ENCODE measurements around the gene FNIP2.
"Not testable (repeated sequence)": the region's sequence is repeated elsewhere in the genome, so short reads cannot be mapped to it uniquely, and the experiment has no call there.

Gene FNIP2

DNA sequence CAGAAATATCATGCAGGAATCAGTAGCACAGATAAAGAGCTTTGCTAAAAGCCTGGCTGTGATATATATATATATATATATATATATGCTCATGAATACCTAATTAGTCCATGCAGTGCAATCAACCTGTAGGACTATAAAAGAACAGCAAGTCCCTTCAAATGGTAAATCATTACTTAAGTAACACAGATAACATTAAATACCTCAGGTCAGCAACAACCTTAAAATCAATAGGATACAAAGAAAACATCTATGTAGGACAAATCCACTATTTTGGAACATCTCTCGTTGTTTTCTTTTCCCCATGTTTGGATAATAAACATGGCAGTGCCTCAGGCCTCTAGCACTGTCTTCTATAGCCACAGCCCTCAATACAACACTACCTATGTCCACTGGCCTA lies 106.6 kb downstream of the FNIP2 start:
- DNase-seq: no peak

DNA sequence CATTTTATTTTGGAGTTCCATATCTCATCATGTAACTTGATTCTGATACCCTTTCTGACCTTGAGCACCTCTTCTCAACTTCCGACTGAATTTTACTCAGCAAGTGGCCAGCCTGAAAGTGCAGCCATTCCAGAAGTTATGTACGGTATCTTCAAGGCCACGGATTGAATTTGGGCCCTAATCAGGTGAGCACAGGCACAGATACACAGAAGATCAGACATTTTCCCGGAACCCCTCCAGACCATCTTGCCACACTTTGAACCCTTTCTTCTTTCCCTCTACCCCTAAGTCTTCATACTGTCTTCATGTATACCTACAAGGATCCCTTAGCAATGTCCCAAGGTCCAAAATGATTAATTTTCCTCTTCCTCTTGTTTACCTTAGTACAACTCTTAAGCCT lies 108.2 kb downstream of the FNIP2 start:
- DNase-seq: no peak

DNA sequence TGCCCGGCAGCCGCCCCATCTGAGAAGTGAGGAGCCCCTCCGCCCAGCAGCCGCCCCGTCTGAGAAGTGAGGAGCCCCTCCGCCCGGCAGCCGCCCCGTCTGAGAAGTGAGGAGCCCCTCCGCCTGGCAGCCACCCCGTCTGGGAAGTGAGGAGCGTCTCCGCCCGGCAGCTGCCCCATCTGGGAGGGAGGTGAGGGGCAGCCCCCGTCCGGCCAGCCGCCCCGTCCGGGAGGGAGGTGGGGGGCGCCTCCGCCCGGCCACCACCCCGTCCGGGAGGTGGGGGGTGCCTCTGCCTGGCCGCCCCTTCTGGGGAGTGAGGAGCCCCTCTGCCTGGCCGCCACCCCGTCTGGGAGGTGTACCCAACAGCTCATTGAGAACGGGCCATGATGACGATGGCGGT lies 113.3 kb downstream of the FNIP2 start:
- DNase-seq: not testable (repeated sequence)

DNA sequence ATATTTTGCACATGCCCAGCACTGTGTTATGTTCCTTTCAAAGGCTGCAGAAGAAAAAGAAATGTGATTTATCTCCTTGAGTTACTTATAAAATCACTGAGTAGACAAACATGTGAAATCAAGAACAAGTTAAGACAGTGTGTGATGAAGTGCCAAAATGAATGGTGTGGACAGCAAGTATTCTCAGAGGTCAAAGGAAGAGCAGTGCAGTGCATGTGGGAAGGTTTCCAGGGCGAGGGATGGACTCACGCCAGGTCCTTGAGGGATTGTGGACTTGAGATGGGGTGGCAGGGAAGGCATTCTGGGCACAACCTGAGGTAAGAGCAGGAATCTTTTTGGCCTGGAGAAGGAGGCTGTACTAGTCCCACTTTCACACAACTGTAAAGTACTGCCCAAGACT lies 115.5 kb downstream of the FNIP2 start:
- DNase-seq: no peak

DNA sequence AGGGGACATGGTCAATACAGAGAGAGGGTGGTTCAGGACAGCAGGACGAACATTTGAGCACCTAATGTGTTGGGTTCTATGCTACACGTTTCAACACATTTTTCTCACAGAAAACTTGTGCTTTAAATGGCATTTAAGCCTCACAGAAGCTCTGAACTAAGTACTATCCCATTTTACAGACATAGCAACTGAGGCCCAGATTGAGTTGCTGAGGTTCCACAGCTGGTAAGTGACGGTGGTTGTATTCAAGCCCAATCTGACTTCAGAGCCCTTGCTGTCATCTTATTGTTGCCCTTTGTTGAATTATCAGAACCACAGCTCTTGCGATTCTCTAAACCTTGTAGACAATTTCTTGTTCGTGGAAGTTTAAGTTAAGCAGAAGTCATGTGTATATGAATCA lies 116.7 kb downstream of the FNIP2 start:
- DNase-seq: no peak

DNA sequence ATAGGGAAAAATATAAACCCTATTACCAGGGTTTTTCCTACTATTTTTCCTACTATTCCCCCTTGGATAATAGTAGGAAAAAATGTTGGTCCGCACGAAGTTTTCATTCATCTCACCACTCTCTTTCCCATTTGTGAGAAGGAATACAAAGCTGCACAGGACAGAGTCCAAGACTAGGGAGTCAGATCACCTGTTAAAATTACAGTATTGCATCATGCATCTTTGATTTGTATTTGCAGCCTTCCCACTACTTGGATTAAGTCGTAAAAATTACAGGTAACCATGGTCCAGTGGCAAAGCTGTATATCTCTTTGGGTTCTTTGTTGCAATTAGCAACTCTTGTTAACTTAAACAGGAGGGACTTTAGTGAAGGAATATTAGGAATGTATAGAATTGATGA lies 121.5 kb downstream of the FNIP2 start:
- DNase-seq: no peak

DNA sequence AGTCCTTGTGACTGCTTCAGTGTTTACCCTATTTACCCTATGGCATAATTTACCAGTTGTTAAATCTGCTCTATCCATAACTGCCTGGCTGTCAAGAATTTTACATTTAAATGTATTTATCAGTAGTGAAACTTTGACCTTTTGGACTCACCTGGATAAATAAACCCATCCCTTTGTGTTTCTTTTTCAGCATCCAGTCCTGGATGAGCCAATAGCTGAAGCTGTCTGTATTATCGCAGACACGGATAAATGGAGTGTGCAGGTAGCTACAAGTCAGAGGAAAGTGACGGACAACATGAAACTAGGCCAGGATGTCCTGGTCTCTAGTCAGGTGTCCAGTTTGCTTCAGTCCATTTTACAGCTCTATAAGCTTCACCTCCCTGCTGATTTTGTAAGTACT lies 122.4 kb downstream of the FNIP2 start:
- no peak for DNase-seq

DNA sequence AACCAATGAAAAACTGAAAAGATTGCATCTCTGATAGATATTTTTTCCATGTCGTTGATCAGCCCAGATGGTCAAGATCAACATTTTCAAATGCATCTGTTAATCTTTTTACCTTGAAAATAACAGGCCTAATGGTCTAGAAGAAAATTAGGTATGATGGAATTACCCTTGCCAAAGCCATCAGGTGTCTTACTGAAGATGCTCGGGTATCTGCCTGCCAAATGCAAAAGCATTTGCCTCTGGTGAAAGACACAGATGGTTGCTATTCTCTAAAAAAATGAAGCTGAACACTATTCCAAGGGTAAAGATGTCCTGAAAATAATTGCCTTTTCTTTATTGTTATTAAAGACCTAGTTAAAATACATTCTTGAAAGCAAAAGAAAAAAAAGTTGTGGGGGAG lies 126.0 kb downstream of the FNIP2 start:
- no peak for DNase-seq

DNA sequence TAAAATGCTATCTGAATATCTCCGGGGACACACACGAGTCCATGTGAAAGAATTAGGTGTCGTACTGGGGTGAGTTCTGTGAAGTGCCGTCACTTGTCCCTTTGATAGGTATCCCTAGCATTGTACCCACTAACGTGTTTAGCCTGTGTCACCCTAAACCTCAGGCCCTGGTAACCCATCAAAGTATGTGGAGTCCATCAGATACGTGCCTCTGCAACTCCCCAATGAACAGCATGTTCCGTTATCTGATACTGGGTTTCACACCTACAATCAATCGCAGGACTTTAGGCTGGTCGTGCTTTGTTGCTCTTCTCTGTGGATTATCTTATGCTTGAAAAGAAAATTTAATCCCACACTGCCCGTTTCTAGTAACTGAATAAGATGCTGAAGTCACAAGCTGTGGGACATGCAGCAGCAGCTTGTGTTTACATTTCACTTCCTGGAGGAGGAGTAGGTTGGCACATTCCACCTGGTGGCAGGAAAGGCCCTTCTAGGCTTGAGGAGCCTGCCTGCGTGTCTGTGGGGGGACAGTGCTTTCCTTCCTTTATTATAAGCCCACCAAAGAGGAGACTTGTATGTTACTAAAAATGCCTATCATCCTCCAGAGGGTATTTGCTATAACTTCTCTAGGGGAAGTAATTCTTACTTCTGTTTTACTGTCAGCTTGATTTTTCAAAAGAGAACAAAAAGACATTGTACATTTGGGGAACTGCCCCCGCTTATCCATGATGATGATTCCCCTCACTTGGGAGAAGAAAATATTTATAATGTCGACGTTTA lies 127.2 kb downstream of the FNIP2 start:
- no peak for DNase-seq

DNA sequence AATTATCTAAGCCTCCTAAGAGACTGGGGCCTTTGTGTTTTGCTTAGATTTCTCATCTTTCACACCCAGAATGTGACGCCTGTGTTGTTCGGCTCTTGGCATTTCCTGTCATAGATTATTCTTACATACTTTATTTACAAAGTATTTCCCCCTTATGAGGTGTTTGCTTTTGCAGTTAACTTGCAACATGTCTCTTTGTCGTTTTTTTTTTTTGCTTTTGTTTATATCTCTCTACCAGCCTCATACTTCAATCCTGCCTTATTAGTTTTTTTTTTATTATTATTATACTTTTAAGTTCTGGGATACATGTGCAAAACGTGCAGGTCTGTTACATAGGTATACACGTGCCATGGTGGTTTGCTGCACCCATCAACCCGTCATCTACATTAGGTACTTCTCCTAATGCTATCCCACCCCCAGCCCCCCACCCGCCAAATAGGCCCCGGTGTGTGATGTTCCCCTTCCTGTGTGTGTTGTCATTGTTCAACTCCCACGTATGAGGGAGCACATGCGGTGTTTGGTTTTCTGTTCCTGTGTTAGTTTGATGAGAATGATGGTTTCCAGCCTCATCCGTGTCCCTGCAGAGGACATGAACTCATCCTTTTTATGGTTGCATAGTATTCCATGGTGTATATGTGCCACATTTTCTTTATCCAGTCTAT lies 127.9 kb downstream of the FNIP2 start:
- not testable (repeated sequence) for DNase-seq

DNA sequence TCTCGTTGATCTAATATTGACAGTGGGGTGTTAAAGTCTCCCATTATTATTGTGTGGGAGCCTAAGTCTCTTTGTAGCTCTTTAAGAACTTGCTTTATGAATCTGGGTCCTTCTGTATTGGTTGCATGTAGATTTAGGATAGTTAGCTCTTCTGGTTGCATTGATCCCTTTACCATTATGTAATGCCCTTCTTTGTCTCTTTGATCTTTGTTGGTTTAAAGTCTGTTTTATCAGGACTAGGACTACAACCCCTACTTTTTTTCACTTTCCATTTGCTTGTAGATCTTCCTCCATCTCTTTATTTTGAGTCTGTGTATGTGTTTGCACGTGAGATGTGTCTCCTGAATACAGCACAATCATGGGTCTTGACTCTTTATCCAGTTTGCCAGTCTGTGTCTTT lies 131.6 kb downstream of the FNIP2 start:
- not testable (repeated sequence) for DNase-seq

DNA sequence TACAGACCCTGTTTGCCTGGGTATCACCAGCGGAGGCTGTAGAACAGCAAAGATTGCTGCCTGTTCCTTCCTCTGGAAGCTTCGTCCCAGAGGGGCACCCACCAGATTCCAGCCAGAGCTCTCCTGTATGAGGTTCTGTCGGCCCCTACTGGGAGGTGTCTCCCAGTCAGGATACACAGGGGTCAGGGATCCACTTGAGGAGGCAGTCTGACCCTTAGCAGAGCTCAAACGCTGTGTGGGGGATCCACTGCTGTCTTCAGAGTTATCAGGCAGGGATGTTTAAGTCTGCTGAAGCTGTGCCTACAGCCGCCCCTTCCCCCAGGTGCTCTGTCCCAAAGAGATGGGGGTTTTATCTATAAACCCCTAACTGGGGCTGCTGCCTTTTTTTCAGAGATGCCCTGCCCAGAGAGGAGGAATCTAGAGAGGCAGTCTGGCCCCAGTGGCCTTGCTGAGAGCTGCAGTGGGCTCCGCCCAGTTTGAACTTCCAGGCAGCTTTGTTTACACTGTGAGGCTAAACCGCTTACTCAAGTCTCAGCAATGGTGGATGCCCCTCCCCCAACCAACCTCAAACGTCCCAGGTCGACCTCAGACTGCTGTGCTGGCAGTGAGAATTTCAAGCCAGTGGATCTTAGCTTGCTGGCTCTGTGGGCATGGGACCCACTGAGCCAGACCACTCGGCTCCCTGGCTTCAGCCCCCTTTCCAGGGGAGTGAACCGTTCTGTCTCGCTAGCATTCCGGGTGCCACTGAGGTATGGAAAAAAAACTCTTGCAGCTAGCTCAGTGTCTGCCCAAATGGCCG lies 133.7 kb downstream of the FNIP2 start:
- peak; percentile 13 for DNase-seq

DNA sequence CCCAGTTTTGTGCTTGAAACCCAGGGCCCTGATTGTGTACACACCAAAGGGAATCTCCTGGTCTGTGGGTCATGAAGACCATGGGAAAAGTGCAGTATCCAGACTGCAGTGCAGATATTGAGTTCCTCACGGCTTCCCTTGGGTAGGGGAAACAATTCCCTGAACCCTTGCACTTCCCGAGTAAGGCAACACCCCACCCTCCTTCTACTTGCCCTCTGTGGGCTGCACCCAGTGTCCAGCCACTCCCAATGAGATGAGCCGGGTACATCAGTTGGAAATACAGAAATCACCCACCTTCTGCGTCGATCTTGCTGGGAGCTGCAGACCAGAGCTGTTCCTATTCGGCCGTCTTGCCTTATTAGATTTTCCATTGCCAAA lies 134.2 kb downstream of the FNIP2 start:
- DNase-seq: no peak

DNA sequence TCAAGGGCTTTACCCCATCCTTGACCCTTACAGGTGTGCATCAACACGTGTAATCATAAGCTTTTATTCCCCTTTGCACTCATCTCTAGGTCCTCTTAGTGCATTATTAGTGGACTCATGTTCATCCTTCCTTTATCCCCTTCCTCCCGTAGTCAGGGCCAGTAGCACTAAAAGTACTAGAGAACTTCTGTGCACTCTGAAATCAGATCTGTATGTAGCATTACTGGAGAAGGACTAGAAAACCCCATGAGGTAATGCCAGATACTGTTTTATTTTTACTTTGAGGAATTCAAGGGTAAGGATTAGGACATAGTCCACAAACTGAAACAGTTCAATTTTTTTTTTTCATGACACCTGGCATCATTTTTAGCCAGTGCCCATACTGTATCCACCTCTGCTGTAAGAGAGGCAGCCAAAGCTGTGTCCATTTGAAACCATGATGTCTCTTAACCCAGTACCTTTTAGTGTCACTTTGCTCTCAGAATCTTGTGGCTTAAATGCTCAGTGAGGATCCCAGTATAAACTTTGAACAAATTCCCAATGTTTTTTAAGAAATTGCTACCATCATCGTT lies 134.7 kb downstream of the FNIP2 start:
- DNase-seq: no peak

DNA sequence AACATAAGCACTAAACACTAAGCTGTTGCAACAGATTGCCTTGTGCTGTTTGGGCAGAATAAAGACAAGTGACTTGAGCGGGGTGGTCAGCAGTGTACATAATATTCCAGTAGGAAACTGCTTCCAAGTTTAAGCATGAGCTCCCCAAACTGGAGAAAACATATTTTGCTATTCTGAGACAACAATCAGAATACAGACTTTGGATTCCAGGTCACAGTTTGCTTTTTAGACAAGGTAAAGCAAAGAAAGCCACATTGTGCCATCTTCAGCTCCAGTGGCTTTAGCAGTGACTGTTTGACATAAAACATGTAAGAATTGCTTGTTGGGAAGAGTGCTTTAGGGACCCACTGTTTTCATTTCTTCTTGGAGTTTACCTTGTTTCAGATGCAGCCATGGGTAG lies 136.0 kb downstream of the FNIP2 start:
- no peak for DNase-seq

DNA sequence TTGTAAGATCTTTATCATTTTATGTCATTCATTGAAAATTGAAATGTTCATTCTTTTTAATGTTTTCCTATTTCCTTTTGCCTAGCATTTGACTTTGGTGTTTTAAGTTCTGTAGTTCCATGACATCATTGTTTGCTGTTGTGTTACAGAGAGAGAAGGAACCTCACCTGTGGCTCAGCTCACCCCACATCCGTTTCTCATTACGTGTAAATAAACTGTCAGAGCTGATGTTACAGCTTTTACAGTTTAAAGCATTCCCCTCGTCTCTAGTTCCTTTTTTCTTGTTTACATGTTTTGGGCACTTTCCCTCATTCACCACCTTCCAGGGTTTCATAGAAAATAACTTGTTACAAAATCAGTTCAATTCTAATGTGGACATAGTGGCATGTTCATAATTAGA lies 137.2 kb downstream of the FNIP2 start:
- no peak for DNase-seq

DNA sequence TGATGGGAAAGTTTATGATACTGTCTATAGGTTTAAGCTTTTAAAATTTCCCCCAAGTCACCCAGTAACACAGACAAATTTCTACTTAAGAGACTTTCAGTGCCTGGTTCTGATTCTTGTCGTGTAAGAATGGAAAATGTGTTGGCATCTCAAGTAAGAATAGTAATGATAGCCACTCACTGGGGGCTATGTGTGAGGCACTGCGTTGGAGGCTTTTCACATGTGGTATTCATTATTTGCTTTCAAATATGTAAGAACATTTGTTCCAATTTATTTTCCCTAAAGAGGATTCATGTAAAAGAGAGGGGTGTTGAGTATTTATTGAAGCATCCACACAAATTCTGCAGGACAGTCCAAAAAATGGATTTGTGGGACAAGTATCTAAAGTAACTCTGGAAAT lies 143.6 kb downstream of the FNIP2 start:
- no peak for DNase-seq

DNA sequence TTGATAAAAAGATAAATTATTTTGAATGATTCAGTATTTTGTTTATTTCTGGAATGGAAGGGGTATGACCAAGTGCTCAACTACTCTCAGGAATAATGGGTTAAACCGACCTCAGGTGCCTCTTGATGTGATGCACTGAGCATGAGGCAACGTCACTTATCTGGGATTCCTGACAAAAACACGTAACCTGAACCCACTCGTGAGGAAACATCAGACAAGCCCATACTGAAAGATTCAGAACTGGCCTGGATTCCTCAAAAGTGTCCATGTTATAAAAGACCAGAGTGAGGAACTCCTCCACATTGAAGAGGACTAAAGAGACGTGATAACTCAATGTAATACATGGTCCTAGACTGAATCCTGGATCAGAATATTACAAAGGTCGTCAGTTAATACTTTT lies 144.0 kb downstream of the FNIP2 start:
- no peak for DNase-seq

DNA sequence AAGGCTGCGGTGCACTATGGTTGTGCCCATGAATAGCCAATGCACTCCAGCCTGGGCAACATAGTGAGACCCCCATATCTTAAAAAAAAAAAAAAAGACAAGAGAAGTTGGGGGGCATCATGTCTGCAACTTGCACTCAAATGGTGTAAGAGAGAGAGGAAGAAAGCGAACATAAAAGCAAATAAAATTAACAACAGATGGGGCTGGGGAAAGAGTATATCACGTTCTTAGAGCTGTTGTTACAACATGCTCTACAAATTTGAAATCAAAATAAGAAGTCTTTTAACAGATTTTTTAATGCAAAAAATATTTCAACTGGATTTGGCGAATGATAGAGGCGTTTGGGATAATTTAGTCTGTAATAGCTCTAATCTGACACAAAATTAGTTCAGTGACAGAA lies 144.9 kb downstream of the FNIP2 start:
- DNase-seq: no peak

DNA sequence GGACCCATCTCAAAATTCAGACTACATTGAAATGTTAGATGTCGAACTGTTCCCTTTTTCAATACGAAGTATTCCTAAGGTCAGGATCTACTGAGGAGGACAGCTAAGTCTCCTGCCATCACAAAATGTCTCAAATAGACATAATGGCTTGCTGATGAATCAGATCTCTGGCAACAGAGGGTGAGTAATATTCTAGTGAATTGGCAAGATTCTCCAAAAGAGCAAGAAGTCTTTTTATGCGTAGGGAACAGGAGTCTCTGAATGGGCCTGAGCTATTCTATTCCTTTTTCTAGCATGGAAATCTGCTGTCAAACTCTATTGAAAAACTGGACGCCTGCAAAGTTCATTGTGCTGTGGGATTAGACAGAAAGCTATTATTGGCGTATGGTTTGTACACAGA lies 145.4 kb downstream of the FNIP2 start:
- no peak for DNase-seq

DNA sequence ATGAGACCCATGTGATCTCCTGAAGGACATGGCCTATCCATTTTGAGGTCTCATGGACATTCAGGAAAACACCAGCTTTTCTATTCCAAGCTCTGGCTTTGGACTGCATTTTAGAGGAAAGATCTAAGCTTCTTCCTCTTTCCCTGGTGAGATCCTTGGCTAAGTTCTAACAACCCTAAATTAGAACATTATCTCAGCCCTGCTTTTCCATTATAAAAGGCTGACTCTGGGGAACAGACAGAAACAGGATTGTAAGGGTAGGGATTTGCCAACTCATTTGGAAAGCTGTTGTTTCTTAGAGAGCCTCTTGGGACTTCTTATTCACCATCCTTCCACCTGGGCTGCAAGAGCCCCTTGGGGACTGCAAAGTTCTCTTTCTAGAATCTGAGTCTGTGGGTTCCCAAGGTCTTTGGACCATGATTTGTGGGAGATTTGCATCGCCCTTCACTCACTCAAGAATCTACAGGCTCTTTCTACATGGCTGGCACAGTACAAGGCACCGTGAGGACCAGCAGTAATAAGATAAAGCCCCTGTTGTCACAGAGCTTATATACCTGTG lies 146.9 kb downstream of the FNIP2 start:
- no peak for DNase-seq

DNA sequence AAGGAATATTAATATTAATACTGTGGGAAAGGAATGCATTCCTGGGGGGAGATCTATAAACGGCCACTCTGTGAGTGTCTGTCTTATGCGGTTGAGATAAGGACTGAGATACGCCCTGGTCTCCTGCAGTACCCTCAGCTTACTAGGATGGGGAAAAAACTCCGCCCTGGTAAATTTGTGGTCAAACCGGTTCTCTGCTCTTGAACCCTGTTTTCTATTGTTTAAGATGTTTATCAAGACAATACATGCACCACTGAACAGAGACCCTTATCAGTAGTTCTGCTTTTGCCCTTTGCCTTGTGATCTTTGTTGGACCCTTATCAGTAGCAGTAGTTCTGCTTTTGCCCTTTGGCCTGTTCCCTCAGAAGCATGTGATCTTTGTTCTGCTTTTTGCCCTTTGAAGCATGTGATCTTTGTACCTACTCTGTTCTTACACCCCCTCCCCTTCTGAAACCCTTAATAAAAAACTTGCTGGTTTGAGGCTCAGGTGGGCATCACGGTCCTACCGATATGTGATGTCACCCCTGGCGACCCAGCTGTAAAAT lies 151.7 kb downstream of the FNIP2 start:
- not testable (repeated sequence) for DNase-seq

DNA sequence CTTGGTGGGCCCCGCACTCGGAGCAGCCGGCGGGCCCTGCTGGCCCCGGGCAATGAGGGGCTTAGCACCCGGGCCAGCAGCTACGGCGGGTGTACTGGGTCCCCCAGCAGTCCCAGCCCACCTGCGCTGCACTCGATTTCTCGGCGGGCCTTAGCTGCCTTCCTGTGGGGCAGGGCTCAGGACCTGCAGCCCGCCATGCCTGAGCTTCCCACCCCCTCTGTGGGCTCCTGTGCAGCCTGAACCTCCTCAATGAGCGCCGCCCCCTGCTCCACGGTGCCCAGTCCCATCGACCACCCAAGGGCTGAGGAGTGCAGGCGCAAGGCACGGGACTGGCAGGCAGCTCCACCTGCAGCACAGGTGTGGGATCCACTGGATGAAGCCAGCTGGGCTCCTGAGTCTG lies 158.9 kb downstream of the FNIP2 start:
- DNase-seq: not testable (repeated sequence)

Data from CD4-positive, alpha-beta T cell treated with Interferon gamma for 1 hour (primary cell).